Right lobe of liver (tissue), 6 donors: ENCODE measurements around the gene EEF1AKMT3. TPM values are rescaled to one million over a fixed set of nuclear protein-coding genes. Genes with fewer than 3 reads are reported as not detected.

ENCODE experiments used
- ATAC-seq, 4 donors: fragments of 200-7000 bp; cut with Tn5 transposase; one replicate each; pipeline ENCODE4 v1.9.1; 2020; ENCODE audit warnings: mild to moderate bottlenecking in 4 of 4, moderate library complexity in 4 of 4
- DNase-seq, 3 donors: peaks; one replicate each; pipeline ENCODE4 v3.0.0-alpha.2; 2020
- H3K27ac ChIP-seq, 3 donors: fragments of 200-600 bp; one replicate each; pipeline ENCODE4 v1.8.0; 2022
- H3K27me3 ChIP-seq, 2 donors: fragments of 200-600 bp; one replicate each; pipeline ENCODE4 v1.8.0; 2022
- H3K36me3 ChIP-seq, 4 donors: fragments of 200-600 bp; sonication (generic) in 1 of 4; one replicate each; pipeline versions ENCODE4 v1.5.1 to v1.8.0; 2017 to 2022; ENCODE audit warnings: control low read depth in 1 of 4
- H3K4me1 ChIP-seq, 4 donors: fragments of 200-600 bp; sonication (generic) in 1 of 4; one replicate each; pipeline versions ENCODE4 v1.5.1 to v1.8.0; 2017 to 2022; ENCODE audit warnings: control low read depth in 1 of 4
- H3K4me3 ChIP-seq, 3 donors: fragments of 200-600 bp; one replicate each; pipeline ENCODE4 v1.8.0; 2022
- H3K9me3 ChIP-seq, 4 donors: fragments of 200-600 bp; sonication (generic) in 1 of 4; one replicate each; pipeline versions ENCODE4 v1.5.1 to v1.8.0; 2017 to 2022; ENCODE audit warnings: control low read depth in 1 of 4
- CTCF ChIP-seq, 4 donors: fragments of 200-600 bp in 3 of 4; fragments of 450-650 bp in 1 of 4; IDR thresholded peaks; one replicate each; pipeline versions ENCODE4 v1.5.1 to v1.8.0; 2016 to 2022; ENCODE audit warnings: antibody characterized with exemption in 4 of 4, mild to moderate bottlenecking in 2 of 4
- POLR2A ChIP-seq: fragments of 450-650 bp; IDR thresholded peaks from one replicate; pipeline ENCODE4 v1.6.1; 2017; ENCODE audit warnings: antibody characterized with exemption, mild to moderate bottlenecking
- WGBS: methylation state at CpG from one replicate; pipeline ENCODE4 v1.1.6; 2018; ENCODE audit warnings: low coverage, low lambda C conversion rate; ENCODE audit not compliant: insufficient coverage; ENCODE audit errors: missing lambda C conversion rate; 5-methylcytosine and 5-hydroxymethylcytosine counted together
- intact Hi-C, 2 donors: fragments of 100-400 bp; cut with DNase I; formaldehyde crosslinking; loops; one replicate each; pipeline versions ENCODE4 v1.11.2 to v1.14.1; 2022
- total RNA-seq, 6 experiments: library from RNA; depleted of rRNA in 2 of 6; stranded (reverse); fragments of >200 nt in 2 of 6; fragmentation: NEBNext Ultra II Directional in 3 of 6; extraction: Animal tissue kit (Norgen Biotek cat#: 25700) in 3 of 6; gene quantifications; one replicate each; pipeline versions ENCODE4 v1.1.0 to v1.2.4, GENCODE V29; 2016 to 2023
- donor health status: DM: no; HTN: yes; CAD: no.
- donor health status: DM: no; HTN: no; CAD: no.
- donor health status: DM: no; HTN: no; CAD: no.
- donor health status: DM: no; HTN: yes; CAD: no.
- donor health status: DM: no; HTN: yes; CAD: no.

Gene EEF1AKMT3
- total RNA-seq, 6 experiments from 2014 or later: 3.2 to 5.5 (median 3.7) TPM

GRCh38 chr12:57731411-57732080, 40.9 kb upstream of the EEF1AKMT3 start:
- WGBS: 49% methylated on average over 9 of the region's 19 CpGs
- peaks cover 0 to 15% of the 10 kb centered on the region in 2 donors for H3K27me3 ChIP-seq
- TF ChIP-seq POLR2A: no peak
- TF ChIP-seq CTCF (IDR thresholded peaks at IDR 0.05): no peak
- H3K36me3 ChIP-seq: no peaks in the 10 kb centered on the region
- no peak for ATAC-seq
- H3K4me3 ChIP-seq: no peak overlapping the region
- no peak for DNase-seq
- H3K27ac ChIP-seq: no peak overlapping the region
- intact Hi-C loops: no loop called here
- H3K4me1 ChIP-seq: peaks cover 0 to 10% (median 0%) of the 10 kb centered on the region in 4 donors
- H3K9me3 ChIP-seq: no peaks in the 10 kb centered on the region

GRCh38 chr12:57732270-57732669, 40.1 kb upstream of the EEF1AKMT3 start:
- Histone ChIP-seq H3K9me3 (no peaks in the 10 kb centered on the region), H3K27me3 (peaks cover 0 to 15% of the 10 kb centered on the region in 2 donors), H3K4me3 (no peak overlapping the region), H3K4me1 (peaks cover 0 to 7% (median 2%) of the 10 kb centered on the region in 4 donors), H3K27ac (no peak overlapping the region), H3K36me3 (no peaks in the 10 kb centered on the region)
- intact Hi-C loops: no loop called here
- WGBS: 80% methylated on average over 2 of the region's 4 CpGs
- no peak for TF ChIP-seq CTCF (IDR thresholded peaks at IDR 0.05)
- TF ChIP-seq POLR2A: no peak
- ATAC-seq (no peak), DNase-seq (no peak)

GRCh38 chr12:57732726-57733593, 39.5 kb upstream of the EEF1AKMT3 start:
- intact Hi-C loops: no loop called here
- 71% methylated on average over 4 of the region's 11 CpGs for WGBS
- no peak for DNase-seq

GRCh38 chr12:57733928-57734327, 38.5 kb upstream of the EEF1AKMT3 start:
- TF ChIP-seq POLR2A (no peak), CTCF (IDR thresholded peaks at IDR 0.05) (no peak)
- H3K4me1 ChIP-seq: peaks cover 0 to 18% (median 6%) of the 10 kb centered on the region in 4 donors
- H3K4me3 ChIP-seq: no peak overlapping the region
- DNase-seq: no peak
- no peak for ATAC-seq
- H3K27ac ChIP-seq: no peak overlapping the region
- intact Hi-C loops: no loop called here
- H3K36me3 ChIP-seq: no peaks in the 10 kb centered on the region
- H3K27me3 ChIP-seq: peaks cover 0 to 26% of the 10 kb centered on the region in 2 donors
- no peaks in the 10 kb centered on the region for H3K9me3 ChIP-seq
- WGBS: 100% methylated on average over 2 of the region's 6 CpGs

More at GRCh38 chr12:57732726-57733593, 39.5 kb upstream of the EEF1AKMT3 start:
- H3K9me3 ChIP-seq: no peaks in the 10 kb centered on the region
- H3K4me3 ChIP-seq: no peak overlapping the region
- peaks cover 0 to 14% (median 5%) of the 10 kb centered on the region in 4 donors for H3K4me1 ChIP-seq
- TF ChIP-seq CTCF (IDR thresholded peaks at IDR 0.05): no peak
- no peak for TF ChIP-seq POLR2A
- H3K27me3 ChIP-seq: peaks cover 0 to 22% of the 10 kb centered on the region in 2 donors
- no peak overlapping the region for H3K27ac ChIP-seq
- ATAC-seq: no peak
- no peaks in the 10 kb centered on the region for H3K36me3 ChIP-seq
